Testis (tissue), 3 donors: ENCODE measurements around the gene MYNN. TPM values are rescaled to one million over a fixed set of nuclear protein-coding genes. Genes with fewer than 3 reads are reported as not detected.

ENCODE experiments used
- DNase-seq: peaks from one replicate; pipeline ENCODE4 v3.0.0-alpha.2; 2019
- H3K27ac ChIP-seq, 2 donors: fragments of 200-600 bp; sonication (generic); one replicate each; pipeline ENCODE4 v1.5.1; 2019
- H3K27me3 ChIP-seq: fragments of 200-600 bp; sonication (generic); one replicate; pipeline ENCODE4 v1.5.1; 2019
- H3K36me3 ChIP-seq: fragments of 200-600 bp; sonication (generic); one replicate; pipeline ENCODE4 v1.5.1; 2017; ENCODE audit warnings: low read depth; ENCODE audit errors: missing control alignments
- H3K4me1 ChIP-seq: fragments of 200-600 bp; sonication (generic); one replicate; pipeline ENCODE4 v1.5.1; 2019
- H3K4me3 ChIP-seq, 2 donors: fragments of 200-600 bp; sonication (generic); one replicate each; pipeline ENCODE4 v1.5.1; 2017 to 2019
- H3K9me3 ChIP-seq: fragments of 200-600 bp; sonication (generic); one replicate; pipeline ENCODE4 v1.5.1; 2017
- POLR2A ChIP-seq: fragments of 450-650 bp; IDR thresholded peaks from one replicate; pipeline ENCODE4 v1.6.1; 2017; ENCODE audit warnings: antibody characterized with exemption, mild to moderate bottlenecking, moderate library complexity
- WGBS, 2 donors: methylation state at CpG; one replicate each; pipeline ENCODE4 v1.1.5; 2018; 5-methylcytosine and 5-hydroxymethylcytosine counted together
- intact Hi-C: fragments of 100-400 bp; cut with DNase I; formaldehyde crosslinking; loops from one replicate; pipeline ENCODE4 v1.15.1; 2023; ENCODE audit warnings: low total_unique reads
- polyA plus RNA-seq: library from polyadenylated mRNA; stranded (reverse); fragments of 350-450 nt; fragmentation: Illumina TruSeq; extraction: RNeasy Lipid Tissue Mini Kit (QIAGEN cat#74804); gene quantifications from one replicate; pipeline ENCODE4 v1.2.3, GENCODE V29; 2014; ENCODE audit warnings: low read depth, low replicate concordance; ENCODE audit not compliant: insufficient read depth
- total RNA-seq, 2 donors: library from RNA; depleted of rRNA; stranded (reverse); fragments of >200 nt; gene quantifications; one replicate each; pipeline ENCODE4 v1.2.3, GENCODE V29; 2016
- TF ChIP-seq, protein P1 (sequence below), 3 experiments: fragments of 450-650 bp in 2 of 3; fragments of 200-600 bp in 1 of 3; sonication (generic) in 1 of 3; IDR thresholded peaks; one replicate each; pipeline ENCODE4 v1.5.1; 2016 to 2019; ENCODE audit warnings: antibody characterized with exemption in 3 of 3, mild to moderate bottlenecking in 2 of 3, moderate library complexity in 1 of 3

The MYNN gene
- total and polyA plus RNA-seq, 3 donors from 2014 or later, result 14.6 to 27.0 (median 22.4) TPM

DNA sequence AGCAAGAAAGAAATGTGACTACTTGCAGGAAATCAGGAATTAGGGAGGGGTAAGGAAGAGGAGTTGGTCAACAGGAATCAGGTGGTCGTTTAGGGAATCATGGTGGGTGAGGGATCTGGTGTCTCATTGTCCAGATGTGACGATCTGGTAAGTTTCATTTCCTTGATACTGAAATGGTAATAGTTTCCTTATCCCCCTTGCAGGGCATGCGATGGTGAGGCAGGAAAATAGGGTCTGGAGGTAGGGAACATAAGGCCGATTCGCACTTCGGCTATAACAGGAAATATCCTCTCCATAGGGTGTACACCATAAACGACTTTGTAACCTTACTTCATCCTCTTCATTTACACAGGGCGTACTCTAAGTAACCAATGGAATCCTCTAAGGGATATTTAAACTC is 40.1 kb downstream of the MYNN start:
- Histone ChIP-seq H3K4me3 (peak overlapping the region; percentile 67 to 82), H3K27me3 (no peaks in the 10 kb centered on the region), H3K9me3 (no peaks in the 10 kb centered on the region), H3K4me1 (no peaks in the 10 kb centered on the region), H3K27ac (no peak overlapping the region), H3K36me3 (no peaks in the 10 kb centered on the region)
- intact Hi-C loops, result no loop called here
- DNase-seq, result no peak
- 26 to 48% methylated on average over 8 of the region's 8 CpGs for WGBS, 2 donors
- no peak for TF ChIP-seq POLR2A
- TF ChIP-seq, protein P1, sequence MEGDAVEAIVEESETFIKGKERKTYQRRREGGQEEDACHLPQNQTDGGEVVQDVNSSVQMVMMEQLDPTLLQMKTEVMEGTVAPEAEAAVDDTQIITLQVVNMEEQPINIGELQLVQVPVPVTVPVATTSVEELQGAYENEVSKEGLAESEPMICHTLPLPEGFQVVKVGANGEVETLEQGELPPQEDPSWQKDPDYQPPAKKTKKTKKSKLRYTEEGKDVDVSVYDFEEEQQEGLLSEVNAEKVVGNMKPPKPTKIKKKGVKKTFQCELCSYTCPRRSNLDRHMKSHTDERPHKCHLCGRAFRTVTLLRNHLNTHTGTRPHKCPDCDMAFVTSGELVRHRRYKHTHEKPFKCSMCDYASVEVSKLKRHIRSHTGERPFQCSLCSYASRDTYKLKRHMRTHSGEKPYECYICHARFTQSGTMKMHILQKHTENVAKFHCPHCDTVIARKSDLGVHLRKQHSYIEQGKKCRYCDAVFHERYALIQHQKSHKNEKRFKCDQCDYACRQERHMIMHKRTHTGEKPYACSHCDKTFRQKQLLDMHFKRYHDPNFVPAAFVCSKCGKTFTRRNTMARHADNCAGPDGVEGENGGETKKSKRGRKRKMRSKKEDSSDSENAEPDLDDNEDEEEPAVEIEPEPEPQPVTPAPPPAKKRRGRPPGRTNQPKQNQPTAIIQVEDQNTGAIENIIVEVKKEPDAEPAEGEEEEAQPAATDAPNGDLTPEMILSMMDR (IDR thresholded peaks at IDR 0.05), result no peak

- intact Hi-C loops, result no loop called here
- no peak overlapping the region for H3K27ac ChIP-seq
- DNase-seq, result no peak
- WGBS, 2 donors, result 37 to 50% methylated on average over 27 of the region's 27 CpGs
- no peaks in the 10 kb centered on the region for H3K9me3 ChIP-seq
- H3K27me3 ChIP-seq, result no peaks in the 10 kb centered on the region
- peak overlapping the region; percentile 37 to 82 for H3K4me3 ChIP-seq
- TF ChIP-seq, protein P1 (IDR thresholded peaks at IDR 0.05), result no peak
- TF ChIP-seq POLR2A, result no peak
- no peaks in the 10 kb centered on the region for H3K36me3 ChIP-seq
- H3K4me1 ChIP-seq, result no peaks in the 10 kb centered on the region
These were observed 40.7 kb downstream of the MYNN start for GRCh38 chr3:169813757-169814517.

- no peak for DNase-seq
- Histone ChIP-seq H3K4me1 (no peaks in the 10 kb centered on the region), H3K27me3 (no peaks in the 10 kb centered on the region), H3K9me3 (no peaks in the 10 kb centered on the region), H3K36me3 (no peaks in the 10 kb centered on the region), H3K4me3 (no peak overlapping the region), H3K27ac (no peak overlapping the region)
- TF ChIP-seq POLR2A, result no peak
- TF ChIP-seq, protein P1 (IDR thresholded peaks at IDR 0.05), result no peak
- 92 to 95% methylated on average over 4 of the region's 4 CpGs for WGBS, 2 donors
- intact Hi-C loops, result no loop called here
These were observed 42.5 kb downstream of the MYNN start for GRCh38 chr3:169815590-169816150.

- no peaks in the 10 kb centered on the region for H3K36me3 ChIP-seq
- TF ChIP-seq, protein P1 (IDR thresholded peaks at IDR 0.05), result no peak
- TF ChIP-seq POLR2A, result no peak
- WGBS, 2 donors, result 91 to 94% methylated on average over 2 of the region's 2 CpGs
- H3K27me3 ChIP-seq, result no peaks in the 10 kb centered on the region
- intact Hi-C loops, result no loop called here
- no peak overlapping the region for H3K27ac ChIP-seq
- H3K9me3 ChIP-seq, result no peaks in the 10 kb centered on the region
- no peak for DNase-seq
- H3K4me3 ChIP-seq, result no peak overlapping the region
- H3K4me1 ChIP-seq, result no peaks in the 10 kb centered on the region
These were observed 45.1 kb downstream of the MYNN start for GRCh38 chr3:169818316-169818715.
